DOHH2 (cell line): Measurements from ENCODE around the gene CAV1.

Experiments used
- H3F3A ChIP-seq: fragments of 200-600 bp; sonication (generic), shearing (Covaris generic); 2 replicates; pipeline ENCODE4 v1.6.0; 2016; ENCODE audit warnings: antibody characterized with exemption, mild to moderate bottlenecking; ENCODE audit not compliant: control insufficient read depth, insufficient read depth
- H3K27ac ChIP-seq: fragments of 200-600 bp; sonication (generic); 2 replicates; pipeline ENCODE4 v1.5.1; 2014; ENCODE audit warnings: low read depth, mild to moderate bottlenecking, low read length, moderate library complexity
- H3K27me3 ChIP-seq: fragments of 200-600 bp; sonication (generic); 2 replicates; pipeline ENCODE4 v1.6.1; 2014; ENCODE audit warnings: mild to moderate bottlenecking, low read length, mixed read lengths; ENCODE audit not compliant: control insufficient read depth
- H3K36me3 ChIP-seq: fragments of 200-600 bp; sonication (generic); 2 replicates; pipeline ENCODE4 v1.6.1; 2014; ENCODE audit warnings: mild to moderate bottlenecking, low read length, moderate library complexity, mixed read lengths; ENCODE audit not compliant: control insufficient read depth
- H3K4me1 ChIP-seq: fragments of 200-600 bp; sonication (generic); 2 replicates; pipeline ENCODE4 v1.6.1; 2014; ENCODE audit warnings: mild to moderate bottlenecking, low read length, mixed read lengths; ENCODE audit not compliant: control insufficient read depth
- H3K4me2 ChIP-seq: fragments of 200-600 bp; sonication (generic); 2 replicates; pipeline ENCODE4 v1.6.0; 2014; ENCODE audit warnings: mild to moderate bottlenecking, low read length, moderate library complexity
- H3K4me3 ChIP-seq: fragments of 200-600 bp; sonication (generic); 2 replicates; pipeline ENCODE4 v1.5.1; 2014; ENCODE audit warnings: mild to moderate bottlenecking, low read length, mixed read lengths
- H3K79me2 ChIP-seq: fragments of 200-600 bp; sonication (generic); 2 replicates; pipeline ENCODE4 v1.6.1; 2014; ENCODE audit warnings: mild to moderate bottlenecking, low read length, mixed read lengths; ENCODE audit not compliant: control insufficient read depth
- H3K9me2 ChIP-seq: fragments of 200-600 bp; sonication (generic); replicated peaks from 2 replicates; pipeline ENCODE4 v1.6.1; 2014; ENCODE audit warnings: mild to moderate bottlenecking, low read length, mixed read lengths; ENCODE audit not compliant: control insufficient read depth
- H3K9me3 ChIP-seq: fragments of 200-600 bp; sonication (generic); 2 replicates; pipeline ENCODE4 v1.6.1; 2014; ENCODE audit warnings: antibody characterized with exemption, low read length, mixed read lengths; ENCODE audit not compliant: control insufficient read depth, insufficient read depth
- H4K20me1 ChIP-seq: fragments of 200-600 bp; sonication (generic); 2 replicates; pipeline ENCODE4 v1.6.0; 2014; ENCODE audit warnings: low read depth, mild to moderate bottlenecking, antibody characterized with exemption, low read length, moderate library complexity; ENCODE audit not compliant: control insufficient read depth, insufficient read depth
- EZH2phosphoT487 ChIP-seq: fragments of 200-600 bp; sonication (generic); IDR thresholded peaks from 2 replicates; pipeline ENCODE4 v1.6.1; 2017; ENCODE audit warnings: borderline replicate concordance, mild to moderate bottlenecking, antibody characterized with exemption, low read length, moderate library complexity, mixed read lengths
- TF ChIP-seq, protein P1 (sequence below): fragments of 200-600 bp; sonication (generic); IDR thresholded peaks from one replicate; pipeline ENCODE4 v1.5.1; 2014; ENCODE audit warnings: antibody characterized with exemption, mild to moderate bottlenecking, low read depth, low read length; ENCODE audit not compliant: poor library complexity, severe bottlenecking

The CAV1 gene

DNA sequence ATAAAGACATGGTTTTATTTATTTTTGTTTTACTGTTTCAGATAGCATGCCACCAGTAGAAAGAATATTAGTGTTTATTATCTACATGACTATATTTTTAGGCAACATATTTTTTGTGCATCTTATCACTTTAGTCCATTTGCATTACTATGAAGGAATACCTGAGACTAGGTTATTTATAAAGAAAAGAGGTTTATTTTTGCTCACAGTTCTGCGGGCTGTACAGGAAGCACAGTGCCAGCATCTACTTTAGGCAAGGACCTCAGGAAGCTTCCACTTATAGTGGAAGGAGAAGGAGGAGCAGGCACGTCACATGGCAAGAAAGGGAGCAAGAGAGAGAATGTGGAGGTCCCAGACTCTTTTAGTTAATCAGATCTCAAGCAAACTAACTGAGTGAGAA, 19.6 kb upstream of the CAV1 start:
- H3K9me3 ChIP-seq = 0 out of 2 replicates have a peak, but pooled peaks cover 1% of the 10 kb centered on the region
- no peaks in the 10 kb centered on the region for H4K20me1 ChIP-seq
- H3F3A ChIP-seq = no peaks in the 10 kb centered on the region
- H3K4me3 ChIP-seq = no peak overlapping the region
- H3K9me2 ChIP-seq = no peaks in the 10 kb centered on the region
- no peak overlapping the region for H3K27ac ChIP-seq
- H3K79me2 ChIP-seq = no peaks in the 10 kb centered on the region
- H3K27me3 ChIP-seq = peaks cover 8% of the 10 kb centered on the region
- H3K4me2 ChIP-seq = no peak overlapping the region
- TF ChIP-seq, protein P1, sequence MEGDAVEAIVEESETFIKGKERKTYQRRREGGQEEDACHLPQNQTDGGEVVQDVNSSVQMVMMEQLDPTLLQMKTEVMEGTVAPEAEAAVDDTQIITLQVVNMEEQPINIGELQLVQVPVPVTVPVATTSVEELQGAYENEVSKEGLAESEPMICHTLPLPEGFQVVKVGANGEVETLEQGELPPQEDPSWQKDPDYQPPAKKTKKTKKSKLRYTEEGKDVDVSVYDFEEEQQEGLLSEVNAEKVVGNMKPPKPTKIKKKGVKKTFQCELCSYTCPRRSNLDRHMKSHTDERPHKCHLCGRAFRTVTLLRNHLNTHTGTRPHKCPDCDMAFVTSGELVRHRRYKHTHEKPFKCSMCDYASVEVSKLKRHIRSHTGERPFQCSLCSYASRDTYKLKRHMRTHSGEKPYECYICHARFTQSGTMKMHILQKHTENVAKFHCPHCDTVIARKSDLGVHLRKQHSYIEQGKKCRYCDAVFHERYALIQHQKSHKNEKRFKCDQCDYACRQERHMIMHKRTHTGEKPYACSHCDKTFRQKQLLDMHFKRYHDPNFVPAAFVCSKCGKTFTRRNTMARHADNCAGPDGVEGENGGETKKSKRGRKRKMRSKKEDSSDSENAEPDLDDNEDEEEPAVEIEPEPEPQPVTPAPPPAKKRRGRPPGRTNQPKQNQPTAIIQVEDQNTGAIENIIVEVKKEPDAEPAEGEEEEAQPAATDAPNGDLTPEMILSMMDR = no peak
- no peak for TF ChIP-seq EZH2phosphoT487
- H3K36me3 ChIP-seq = no peaks in the 10 kb centered on the region
- H3K4me1 ChIP-seq = no peaks in the 10 kb centered on the region

DNA sequence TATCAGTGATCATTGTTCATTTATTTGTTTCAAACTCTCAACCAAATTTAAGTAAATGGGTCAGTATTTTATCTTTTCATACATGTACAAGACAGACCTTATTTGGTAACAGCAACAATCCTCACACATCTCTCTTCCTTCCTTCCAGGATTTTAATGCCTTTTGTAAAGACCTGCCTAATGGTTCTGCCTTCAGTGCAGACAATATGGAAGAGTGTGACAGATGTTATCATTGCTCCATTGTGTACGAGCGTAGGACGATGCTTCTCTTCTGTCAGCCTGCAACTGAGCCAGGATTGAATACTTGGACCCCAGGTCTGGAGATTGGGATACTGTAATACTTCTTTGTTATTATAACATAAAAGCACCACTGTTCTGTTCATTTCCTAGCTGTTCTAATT, 19.0 kb upstream of the CAV1 start:
- Histone ChIP-seq H3K27me3 (peaks cover 6% of the 10 kb centered on the region), H3K4me2 (no peak overlapping the region), H3K9me3 (no peaks in the 10 kb centered on the region), H3K4me3 (no peak overlapping the region), H3K27ac (no peak overlapping the region), H4K20me1 (no peaks in the 10 kb centered on the region), H3F3A (no peaks in the 10 kb centered on the region), H3K79me2 (no peaks in the 10 kb centered on the region), H3K36me3 (no peaks in the 10 kb centered on the region), H3K4me1 (no peaks in the 10 kb centered on the region), H3K9me2 (no peaks in the 10 kb centered on the region; the same call in 1 of the 2 replicates)
- no peak for TF ChIP-seq EZH2phosphoT487

DNA sequence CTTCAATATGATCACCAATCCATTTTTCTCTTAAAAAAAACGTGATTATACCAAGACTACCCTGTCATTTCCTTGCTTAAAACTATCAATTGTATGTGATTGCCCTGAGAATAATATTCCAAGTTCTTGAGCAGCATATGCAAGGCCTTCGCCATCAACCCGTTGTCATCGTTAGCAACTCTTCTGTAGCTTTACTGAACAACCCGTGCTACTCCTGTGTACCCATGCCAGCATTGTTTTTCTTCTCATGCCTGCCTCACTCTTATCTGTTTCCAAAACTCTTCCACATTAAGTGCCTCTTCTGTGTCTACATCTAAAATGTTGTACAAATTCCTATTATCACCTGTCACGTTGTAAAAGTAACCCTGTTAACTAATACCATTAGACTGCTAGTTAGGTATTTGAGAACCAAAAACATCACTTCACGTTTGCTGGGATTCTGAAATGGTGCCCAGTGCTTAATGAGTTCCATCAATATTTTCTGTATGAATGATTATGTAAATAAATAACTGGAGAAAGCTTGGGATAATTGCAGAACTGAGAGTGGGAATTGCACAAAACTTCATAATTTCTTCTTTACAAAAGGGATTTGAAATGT, 14.8 kb upstream of the CAV1 start:
- no peak overlapping the region for H3K27ac ChIP-seq
- H3K4me3 ChIP-seq = no peak overlapping the region
- no peak for TF ChIP-seq EZH2phosphoT487
- TF ChIP-seq, protein P1 = no peak
- no peak overlapping the region for H3K4me2 ChIP-seq
- no peaks in the 10 kb centered on the region for H3K9me3 ChIP-seq
- H3K27me3 ChIP-seq = peaks cover 24% of the 10 kb centered on the region
- H3K9me2 ChIP-seq = no peaks in the 10 kb centered on the region; the same call in 1 of the 2 replicates
- H3K36me3 ChIP-seq = no peaks in the 10 kb centered on the region
- H3K4me1 ChIP-seq = peaks cover 7% of the 10 kb centered on the region; the same call in 1 of the 2 replicates
- H3K79me2 ChIP-seq = no peaks in the 10 kb centered on the region
- no peaks in the 10 kb centered on the region for H4K20me1 ChIP-seq
- no peaks in the 10 kb centered on the region for H3F3A ChIP-seq

- no peaks in the 10 kb centered on the region for H3K36me3 ChIP-seq
- no peaks in the 10 kb centered on the region for H3K9me3 ChIP-seq
- H3K27ac ChIP-seq = no peak overlapping the region
- no peaks in the 10 kb centered on the region for H4K20me1 ChIP-seq
- H3K4me2 ChIP-seq = no peak overlapping the region
- H3K27me3 ChIP-seq = peaks cover 24% of the 10 kb centered on the region
- H3K79me2 ChIP-seq = no peaks in the 10 kb centered on the region
- H3F3A ChIP-seq = no peaks in the 10 kb centered on the region
- H3K4me3 ChIP-seq = no peak overlapping the region
- H3K9me2 ChIP-seq = no peaks in the 10 kb centered on the region; the same call in 1 of the 2 replicates
- no peak for TF ChIP-seq EZH2phosphoT487
- peaks cover 7% of the 10 kb centered on the region; the same call in 1 of the 2 replicates for H3K4me1 ChIP-seq
These were observed 14.0 kb upstream of the CAV1 start for GRCh38 chr7:116510795-116511194.
